Motor neuron (in vitro differentiated cells): ENCODE results near the gene SMARCD3. TPM values are rescaled to one million over a fixed set of nuclear protein-coding genes. Genes with fewer than 3 reads are reported as not detected.

ENCODE experiments used
- ATAC-seq, 8 experiments: fragments of 200-7000 bp; cut with Tn5 transposase; replicated peaks in 6 of 8; 2 replicates each; pipeline ENCODE4 v1.8.0; 2021; ENCODE audit warnings: mild to moderate bottlenecking in 8 of 8, moderate library complexity in 8 of 8
- H3K27ac ChIP-seq, 2 donors: fragments of 250-450 bp; sonication (Bioruptor Pico); 2 replicates each; pipeline ENCODE4 v1.9.0; 2021; ENCODE audit warnings: antibody characterized with exemption in 2 of 2, mild to moderate bottlenecking in 2 of 2, moderate library complexity in 1 of 2
- H3K4me1 ChIP-seq, 2 donors: fragments of 250-450 bp; sonication (Bioruptor Pico); replicated peaks in 1 of 2; 2 replicates each; pipeline ENCODE4 v1.6.1; 2021; ENCODE audit warnings: antibody characterized with exemption in 2 of 2, mild to moderate bottlenecking in 2 of 2, moderate library complexity in 1 of 2
- H3K4me3 ChIP-seq, 5 donors: fragments of 250-450 bp; sonication (Bioruptor Pico); 2 replicates each; pipeline ENCODE4 v1.9.0; 2021; ENCODE audit warnings: antibody characterized with exemption in 5 of 5, mild to moderate bottlenecking in 5 of 5, moderate library complexity in 4 of 5
- WGBS, 10 experiments: fragments of 450-650 bp; shearing (Covaris generic); methylation state at CpG; one replicate each; pipeline ENCODE4 v1.0.0; 2022; 5-methylcytosine and 5-hydroxymethylcytosine counted together
- in situ Hi-C, 9 experiments: fragments of 400-800 bp; cut with MboI; loops; one replicate each; pipeline ENCODE4 v1.15.0; 2021; ENCODE audit warnings: low sequenced_read_pairs in 9 of 9, low pct_unique_long_range_greater_than_20kb in 2 of 9; ENCODE audit not compliant: unreplicated experiment in 9 of 9
- total RNA-seq, 8 experiments: library from RNA; unstranded; fragments of 300-600 nt; gene quantifications; 2 replicates each; pipeline versions ENCODE4 v1.2.3 to v1.2.4, GENCODE V29; 2022

SMARCD3 gene
- total RNA-seq, 8 experiments from 2014 or later = 12.8 to 88.7 (median 35.0) TPM

DNA sequence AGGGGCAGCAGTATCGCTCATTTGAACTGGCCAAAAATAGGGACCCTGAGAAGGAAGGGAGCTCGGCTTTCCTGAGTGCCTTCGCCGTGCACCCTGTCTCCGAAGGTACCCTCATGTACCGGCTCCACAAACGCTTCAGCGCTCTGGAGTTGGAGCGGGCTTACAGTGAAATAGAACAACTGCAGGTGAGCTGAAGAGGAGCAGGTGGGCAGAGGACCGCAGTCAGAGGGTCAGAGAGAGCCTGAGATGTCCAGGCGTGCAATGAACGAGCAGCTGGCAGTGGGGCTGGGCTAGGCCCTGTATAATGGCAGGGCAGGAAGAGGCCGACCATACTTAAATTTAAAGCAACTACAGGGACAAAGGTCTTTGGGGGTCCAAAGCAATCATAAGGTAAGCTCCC lies 12.1 kb downstream of the SMARCD3 start:
- Histone ChIP-seq H3K4me1 (peaks cover 14 to 19% of the 10 kb centered on the region in 2 donors), H3K4me3 (no peak overlapping the region), H3K27ac (no peak overlapping the region)
- in situ Hi-C loops = no loop called here
- 77 to 100% (median 87%) methylated on average over 1 to 8 of the region's 13 CpGs; no CpG with 5 or more reads in 5 of the 10 experiments for whole genome bisulfite sequencing, 10 experiments
- ATAC-seq = no peak

GRCh38 chr7:151235091-151235787 lies 13.3 kb downstream of the SMARCD3 start:
- Histone ChIP-seq H3K4me1 (peaks cover 14 to 19% of the 10 kb centered on the region in 2 donors), H3K4me3 (no peak overlapping the region), H3K27ac (no peak overlapping the region)
- in situ Hi-C loops = no loop called here
- 85 to 100% (median 94%) methylated on average over 1 to 8 of the region's 28 CpGs; no CpG with 5 or more reads in 3 of the 10 experiments for WGBS, 10 experiments
- no peak for ATAC-seq

DNA sequence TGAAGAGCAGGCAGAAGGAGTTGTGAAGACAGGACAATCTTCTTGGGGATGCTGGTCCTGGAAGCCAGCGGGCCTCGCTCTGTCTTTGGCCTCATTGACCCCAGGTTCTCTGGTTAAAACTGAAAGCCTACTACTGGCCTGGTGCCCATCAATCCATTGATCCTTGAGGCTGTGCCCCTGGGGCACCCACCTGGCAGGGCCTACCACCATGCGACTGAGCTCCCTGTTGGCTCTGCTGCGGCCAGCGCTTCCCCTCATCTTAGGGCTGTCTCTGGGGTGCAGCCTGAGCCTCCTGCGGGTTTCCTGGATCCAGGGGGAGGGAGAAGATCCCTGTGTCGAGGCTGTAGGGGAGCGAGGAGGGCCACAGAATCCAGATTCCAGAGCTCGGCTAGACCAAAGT lies 14.7 kb downstream of the SMARCD3 start:
- ATAC-seq = no peak

GRCh38 chr7:151232917-151233701 lies 15.4 kb downstream of the SMARCD3 start:
- WGBS, 10 experiments = 0 to 69% (median 0%) methylated on average over 1 to 10 of the region's 36 CpGs; no CpG with 5 or more reads in 4 of the 10 experiments
- in situ Hi-C loops = no loop called here
- ATAC-seq = peak; percentile 37 to 71 (median 57)
- peaks cover 14 to 16% of the 10 kb centered on the region in 2 donors for H3K4me1 ChIP-seq
- peak overlapping the region; percentile 75 to 99 (median 95) for H3K4me3 ChIP-seq
- peak overlapping the region; percentile 94 to 98 for H3K27ac ChIP-seq

More for the DNA sequence above, 14.7 kb downstream of the SMARCD3 start:
- Histone ChIP-seq H3K27ac (no peak overlapping the region), H3K4me1 (peaks cover 14% of the 10 kb centered on the region in 2 donors), H3K4me3 (peak overlapping the region; percentile 75 to 99 (median 95))
- WGBS, 10 experiments = 68 to 94% (median 83%) methylated on average over 1 to 8 of the region's 9 CpGs; no CpG with 5 or more reads in 5 of the 10 experiments
- in situ Hi-C loops = no loop called here

GRCh38 chr7:151232091-151232916 lies 16.2 kb downstream of the SMARCD3 start, which contains the start of gene CHPF2:
TSS of gene CHPF2 (plus strand) at chr7:151232483. CDS start at chr7:151234012, 1,529 bp downstream.
- peak; percentile 84 to 92 (median 88) for ATAC-seq
- Histone ChIP-seq H3K4me1 (peaks cover 14 to 19% of the 10 kb centered on the region in 2 donors), H3K27ac (peak within 1 kb of the TSS; percentile 94 to 98), H3K4me3 (peak within 1 kb of the TSS; percentile 75 to 99 (median 95))
- 0 to 26% (median 1%) methylated on average over 2 to 14 of the region's 79 CpGs; no CpG with 5 or more reads in 2 of the 10 experiments for WGBS, 10 experiments
- in situ Hi-C loops = no loop called here

DNA sequence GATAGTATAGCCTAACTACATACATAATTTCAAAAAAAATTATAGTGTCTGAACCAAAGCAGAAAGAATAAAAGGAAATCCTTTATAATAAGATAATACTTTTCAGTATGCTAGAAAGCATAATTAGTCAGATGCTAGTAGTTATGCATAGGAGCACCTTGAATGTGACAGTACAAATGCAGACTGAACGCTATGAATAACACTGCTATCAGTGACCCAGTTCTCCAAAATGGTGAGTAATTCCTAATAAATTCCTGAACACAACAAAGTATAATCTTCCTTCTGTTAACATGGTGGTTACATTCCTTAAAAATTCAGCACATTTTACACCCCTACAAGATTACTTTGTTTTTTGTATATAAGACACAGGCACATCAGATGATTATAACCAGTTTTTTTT lies 17.4 kb downstream of the SMARCD3 start:
- Histone ChIP-seq H3K4me3 (no peak overlapping the region), H3K4me1 (peaks cover 14 to 20% of the 10 kb centered on the region in 2 donors), H3K27ac (no peak overlapping the region)
- 43 to 83% (median 71%) methylated on average over 1 of the region's 1 CpG; no CpG with 5 or more reads in 5 of the 10 experiments for WGBS, 10 experiments
- in situ Hi-C loops = no loop called here
- ATAC-seq = no peak

DNA sequence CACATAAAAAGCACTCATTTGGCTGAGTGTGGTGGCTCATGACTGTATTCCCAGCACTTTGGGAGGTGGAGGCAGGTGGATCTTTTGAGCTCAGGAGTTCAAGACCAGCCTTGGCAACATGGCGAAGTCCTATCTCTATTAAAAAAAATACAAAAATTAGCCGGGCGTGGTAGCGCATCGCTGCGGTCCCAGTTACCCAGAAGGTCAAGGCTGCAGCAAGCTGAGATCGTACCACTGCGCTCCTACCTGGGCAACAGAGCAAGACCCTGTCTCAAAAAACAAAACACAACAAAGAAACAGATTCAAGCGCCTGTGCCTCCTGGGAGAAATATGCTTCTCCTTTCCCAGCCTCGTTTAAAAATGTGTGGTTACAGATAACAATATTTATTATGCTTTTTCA lies 19.2 kb downstream of the SMARCD3 start:
- Histone ChIP-seq H3K4me3 (no peak overlapping the region), H3K27ac (no peak overlapping the region), H3K4me1 (peaks cover 19 to 27% of the 10 kb centered on the region in 2 donors)
- ATAC-seq = no peak
- 40 to 100% (median 94%) methylated on average over 1 to 8 of the region's 10 CpGs; no CpG with 5 or more reads in 2 of the 10 experiments for WGBS, 10 experiments
- in situ Hi-C loops = no loop called here

GRCh38 chr7:151228024-151228866 lies 20.2 kb downstream of the SMARCD3 start:
- Histone ChIP-seq H3K4me3 (peak overlapping the region; percentile 40 to 52 (median 49)), H3K27ac (peak overlapping the region in 1 of 2 donors; percentile 71), H3K4me1 (peaks cover 10 to 19% of the 10 kb centered on the region in 2 donors)
- in situ Hi-C loops = no loop called here
- ATAC-seq = no peak
- WGBS, 10 experiments = 20 to 100% (median 74%) methylated on average over 2 to 8 of the region's 10 CpGs

GRCh38 chr7:151226875-151227782 lies 21.4 kb downstream of the SMARCD3 start, which contains the start of gene ABCF2:
TSS of gene ABCF2 (minus strand) at chr7:151227205. CDS start at chr7:151226458, 747 bp downstream.
- peak; percentile 95 to 99 (median 98) for ATAC-seq
- whole genome bisulfite sequencing, 10 experiments = 0 to 1% (median 0%) methylated on average over 1 to 15 of the region's 68 CpGs; no CpG with 5 or more reads in 3 of the 10 experiments

GRCh38 chr7:151226560-151226874 lies 22.0 kb downstream of the SMARCD3 start:
- ATAC-seq = peak in 3 of 8 experiments; percentile 3 to 18 (median 10)
- in situ Hi-C loops = no loop called here
- Histone ChIP-seq H3K27ac (peak overlapping the region; percentile 11 to 12), H3K4me3 (peak overlapping the region; percentile 40 to 52 (median 49)), H3K4me1 (peaks cover 6 to 15% of the 10 kb centered on the region in 2 donors)
- 0 to 8% (median 0%) methylated on average over 2 to 8 of the region's 15 CpGs; no CpG with 5 or more reads in 2 of the 10 experiments for WGBS, 10 experiments

More at GRCh38 chr7:151226875-151227782, 21.4 kb downstream of the SMARCD3 start, which contains the start of gene ABCF2:
- H3K4me1 ChIP-seq = peaks cover 10 to 19% of the 10 kb centered on the region in 2 donors
- H3K27ac ChIP-seq = peak within 1 kb of the TSS; percentile 69 to 71
- peak within 1 kb of the TSS; percentile 40 to 52 (median 49) for H3K4me3 ChIP-seq
- in situ Hi-C loops = no loop called here
